SJCRH30 (cell line): ENCODE data around the gene THEMIS. TPM values are rescaled to one million over a fixed set of nuclear protein-coding genes. Genes with fewer than 3 reads are reported as not detected.
"Not testable (repeated sequence)": the region's sequence is repeated elsewhere in the genome, so short reads cannot be mapped to it uniquely, and the experiment has no call there.

ENCODE experiments used
- DNase-seq, 2 experiments: peaks; one replicate each; pipeline ENCODE4 v3.0.0-alpha.2; 2015 to 2020
- H3K27ac ChIP-seq: fragments of 250-450 bp; sonication (Bioruptor Pico); 2 replicates; pipeline ENCODE4 v1.5.1; 2020; ENCODE audit warnings: mild to moderate bottlenecking, moderate library complexity
- H3K27me3 ChIP-seq: fragments of 250-450 bp; sonication (Bioruptor Pico); 2 replicates; pipeline ENCODE4 v1.5.1; 2020; ENCODE audit warnings: mild to moderate bottlenecking, moderate library complexity
- H3K36me3 ChIP-seq: fragments of 250-450 bp; sonication (Bioruptor Pico); 2 replicates; pipeline ENCODE4 v1.5.1; 2020; ENCODE audit warnings: mild to moderate bottlenecking, moderate library complexity
- H3K4me1 ChIP-seq: fragments of 250-450 bp; sonication (Bioruptor Pico); 2 replicates; pipeline ENCODE4 v1.5.1; 2020; ENCODE audit warnings: mild to moderate bottlenecking, moderate library complexity
- H3K4me3 ChIP-seq: fragments of 250-450 bp; sonication (Bioruptor Pico); 2 replicates; pipeline ENCODE4 v1.5.1; 2020; ENCODE audit warnings: mild to moderate bottlenecking, moderate library complexity
- H3K9me3 ChIP-seq: fragments of 250-450 bp; sonication (Bioruptor Pico); replicated peaks from 2 replicates; pipeline ENCODE4 v1.5.1; 2020; ENCODE audit warnings: mild to moderate bottlenecking, moderate library complexity
- total RNA-seq: library from RNA; depleted of rRNA; stranded (reverse); fragments of >200 nt; shearing (Covaris generic); gene quantifications from 2 replicates; pipeline ENCODE4 v1.2.3, GENCODE V29; 2014

The THEMIS gene
- total RNA-seq, 1 experiment from 2014 or later: 0.02 TPM

GRCh38 chr6:127781636-127782272, 119.1 kb downstream of the THEMIS start:
- not testable (repeated sequence) for DNase-seq, H3K27ac ChIP-seq, H3K9me3 ChIP-seq, H3K36me3 ChIP-seq, H3K27me3 ChIP-seq, H3K4me3 ChIP-seq, H3K4me1 ChIP-seq

GRCh38 chr6:127776320-127776719, 124.5 kb downstream of the THEMIS start:
- Histone ChIP-seq H3K27ac (no peak overlapping the region), H3K4me3 (no peak overlapping the region), H3K36me3 (no peaks in the 10 kb centered on the region), H3K9me3 (no peaks in the 10 kb centered on the region), H3K4me1 (no peaks in the 10 kb centered on the region), H3K27me3 (no peaks in the 10 kb centered on the region)
- DNase-seq: peak in 1 of 2 experiments; percentile 5

DNA sequence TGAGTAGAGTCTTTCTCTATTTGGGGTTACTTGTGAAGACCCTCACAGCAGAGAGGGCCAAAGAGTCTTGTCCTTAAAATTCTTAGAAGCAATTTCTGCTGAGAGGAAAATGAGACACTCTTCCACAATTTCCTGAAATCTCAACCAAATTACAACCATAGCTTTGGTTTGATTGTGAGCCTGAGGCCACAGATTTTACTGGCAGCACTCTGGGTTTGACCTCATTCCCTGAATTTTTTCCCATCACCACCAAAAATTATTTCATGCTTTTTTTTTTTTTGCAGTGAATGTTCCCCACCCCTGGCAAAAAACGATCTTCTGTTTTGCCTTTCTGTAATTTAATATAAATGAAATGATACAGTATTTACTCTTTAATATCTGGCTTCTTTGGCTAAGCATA, 125.5 kb downstream of the THEMIS start:
- DNase-seq: no peak
- no peaks in the 10 kb centered on the region for H3K27me3 ChIP-seq
- H3K4me3 ChIP-seq: no peak overlapping the region

DNA sequence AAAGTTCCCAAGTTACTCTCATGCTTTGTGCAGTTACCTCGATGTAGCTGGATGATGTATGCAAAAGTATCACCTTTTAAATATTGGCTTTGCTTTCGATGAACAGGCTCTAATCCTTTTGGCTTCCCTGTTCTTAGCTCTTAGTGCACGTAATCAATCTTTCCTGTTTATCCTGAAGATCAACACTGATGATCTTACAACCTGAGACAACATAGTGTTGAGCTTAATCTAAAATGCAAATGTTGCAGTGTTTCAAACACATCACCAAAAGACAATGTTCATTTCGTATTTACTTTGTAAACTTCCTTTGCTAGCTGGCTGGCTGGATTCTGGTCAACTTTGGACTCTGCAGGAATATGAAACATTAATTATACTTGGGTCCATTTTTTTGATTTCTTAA, 132.1 kb downstream of the THEMIS start:
- H3K36me3 ChIP-seq: no peaks in the 10 kb centered on the region
- no peak for DNase-seq
- no peak overlapping the region for H3K27ac ChIP-seq
- no peaks in the 10 kb centered on the region for H3K9me3 ChIP-seq
- H3K27me3 ChIP-seq: no peaks in the 10 kb centered on the region
- no peaks in the 10 kb centered on the region for H3K4me1 ChIP-seq
- no peak overlapping the region for H3K4me3 ChIP-seq

More for the DNA sequence above, 125.5 kb downstream of the THEMIS start:
- H3K27ac ChIP-seq: no peak overlapping the region
- no peaks in the 10 kb centered on the region for H3K4me1 ChIP-seq
- H3K36me3 ChIP-seq: no peaks in the 10 kb centered on the region
- H3K9me3 ChIP-seq: no peaks in the 10 kb centered on the region

DNA sequence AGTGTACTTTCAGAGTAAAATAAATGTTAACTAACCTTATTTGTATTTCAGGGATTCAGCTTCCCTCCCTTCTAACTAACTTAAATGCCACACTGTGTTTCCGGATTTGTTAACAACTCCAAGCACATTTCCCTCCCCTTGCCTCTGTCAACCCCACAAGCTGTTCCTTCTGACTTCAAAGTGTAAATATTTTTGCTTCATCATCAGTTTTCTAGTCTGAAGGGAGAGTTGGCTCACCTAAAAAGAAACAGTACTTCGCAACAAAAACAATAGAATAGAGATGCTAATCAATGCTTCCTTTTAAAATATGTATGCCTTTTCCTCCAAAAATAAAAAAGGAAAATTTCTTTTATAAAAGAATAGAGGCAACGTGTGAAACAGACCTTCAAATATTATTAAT, 132.6 kb downstream of the THEMIS start:
- no peaks in the 10 kb centered on the region for H3K27me3 ChIP-seq
- H3K9me3 ChIP-seq: no peaks in the 10 kb centered on the region
- H3K27ac ChIP-seq: no peak overlapping the region
- no peak overlapping the region for H3K4me3 ChIP-seq
- no peaks in the 10 kb centered on the region for H3K4me1 ChIP-seq
- DNase-seq: no peak
- H3K36me3 ChIP-seq: no peaks in the 10 kb centered on the region

GRCh38 chr6:127765949-127766348, 134.9 kb downstream of the THEMIS start:
- DNase-seq: no peak
- Histone ChIP-seq H3K27me3 (no peaks in the 10 kb centered on the region), H3K36me3 (no peaks in the 10 kb centered on the region), H3K27ac (no peak overlapping the region), H3K4me1 (no peaks in the 10 kb centered on the region), H3K9me3 (no peaks in the 10 kb centered on the region), H3K4me3 (no peak overlapping the region)

DNA sequence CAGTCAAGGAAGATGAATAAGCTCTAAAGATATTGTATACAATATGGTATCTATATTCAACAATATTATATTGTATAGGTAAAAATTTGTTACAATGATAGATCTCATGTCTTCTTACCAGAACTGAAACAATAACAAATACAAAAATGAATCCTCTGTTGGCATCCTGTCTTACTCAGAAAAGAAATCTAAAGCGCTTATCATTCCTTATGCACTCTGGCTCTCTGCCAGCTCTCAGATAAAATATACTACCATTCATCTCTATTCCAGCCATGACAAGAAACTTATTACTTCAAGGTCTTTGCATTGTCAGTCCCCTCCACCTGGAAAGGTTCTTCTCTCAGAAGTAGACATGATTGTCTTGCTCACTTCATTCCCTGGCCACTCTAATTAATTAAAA, 138.6 kb downstream of the THEMIS start:
- Histone ChIP-seq H3K9me3 (no peaks in the 10 kb centered on the region), H3K27ac (no peak overlapping the region), H3K4me3 (no peak overlapping the region), H3K4me1 (no peaks in the 10 kb centered on the region), H3K36me3 (no peaks in the 10 kb centered on the region), H3K27me3 (no peaks in the 10 kb centered on the region)
- DNase-seq: no peak

- Histone ChIP-seq H3K4me1 (no peaks in the 10 kb centered on the region), H3K27me3 (no peaks in the 10 kb centered on the region), H3K27ac (no peak overlapping the region), H3K4me3 (no peak overlapping the region), H3K36me3 (no peaks in the 10 kb centered on the region), H3K9me3 (no peaks in the 10 kb centered on the region)
- no peak for DNase-seq
Observed at GRCh38 chr6:127761084-127761483, 139.8 kb downstream of the THEMIS start.

DNA sequence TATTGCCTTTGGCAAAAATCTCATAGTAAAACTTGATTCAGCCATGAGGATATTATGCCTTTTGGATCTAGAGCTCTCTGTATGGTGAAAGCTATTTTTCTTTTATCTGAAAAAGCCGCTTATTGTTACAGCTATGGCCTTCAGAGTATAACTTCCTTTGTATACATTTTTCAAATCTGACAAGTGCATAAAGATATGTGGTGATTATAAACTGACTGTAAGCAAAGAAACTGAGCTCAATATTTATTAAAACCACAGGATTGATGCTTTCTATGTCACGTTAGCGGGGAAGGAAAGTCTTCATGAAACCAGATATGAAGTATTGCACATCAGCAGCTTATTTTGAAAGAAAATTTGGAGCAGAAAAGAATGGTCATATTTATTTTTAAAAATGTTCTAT, 151.8 kb downstream of the THEMIS start:
- Histone ChIP-seq H3K27ac (no peak overlapping the region), H3K9me3 (no peaks in the 10 kb centered on the region), H3K4me1 (no peaks in the 10 kb centered on the region), H3K36me3 (no peaks in the 10 kb centered on the region), H3K4me3 (no peak overlapping the region), H3K27me3 (no peaks in the 10 kb centered on the region)
- DNase-seq: no peak

GRCh38 chr6:127748290-127748689, 152.6 kb downstream of the THEMIS start:
- Histone ChIP-seq H3K27me3 (no peaks in the 10 kb centered on the region), H3K4me1 (no peaks in the 10 kb centered on the region), H3K9me3 (no peaks in the 10 kb centered on the region), H3K4me3 (no peak overlapping the region), H3K36me3 (no peaks in the 10 kb centered on the region), H3K27ac (no peak overlapping the region)
- no peak for DNase-seq

DNA sequence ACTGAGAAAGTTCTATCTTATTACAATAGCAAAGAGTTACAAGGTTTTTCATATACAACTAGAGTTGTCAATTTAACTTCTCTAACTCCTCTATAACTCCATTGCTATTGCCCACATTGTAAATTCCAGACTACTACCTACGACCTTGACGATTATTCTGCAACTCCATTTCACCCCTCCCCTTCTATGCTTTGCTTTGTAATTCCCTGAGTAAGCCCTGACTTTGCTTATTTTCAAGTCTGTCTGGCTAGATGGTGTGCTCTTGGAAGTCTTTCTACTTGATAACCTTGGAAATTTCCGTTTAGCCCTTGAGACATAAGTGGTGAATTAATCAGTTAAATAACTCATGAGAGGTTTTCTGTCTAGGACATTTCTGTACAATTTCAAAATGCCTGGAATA, 162.4 kb downstream of the THEMIS start:
- no peak overlapping the region for H3K4me3 ChIP-seq
- H3K9me3 ChIP-seq: no peaks in the 10 kb centered on the region; the same call in 1 of the 2 replicates
- H3K27ac ChIP-seq: no peak overlapping the region
- no peaks in the 10 kb centered on the region for H3K4me1 ChIP-seq
- no peaks in the 10 kb centered on the region for H3K27me3 ChIP-seq
- no peaks in the 10 kb centered on the region for H3K36me3 ChIP-seq
- no peak for DNase-seq

GRCh38 chr6:127737768-127738167, 163.1 kb downstream of the THEMIS start:
- Histone ChIP-seq H3K27me3 (no peaks in the 10 kb centered on the region), H3K4me3 (no peak overlapping the region), H3K4me1 (no peaks in the 10 kb centered on the region), H3K9me3 (no peaks in the 10 kb centered on the region; the same call in 1 of the 2 replicates), H3K36me3 (no peaks in the 10 kb centered on the region), H3K27ac (no peak overlapping the region)
- DNase-seq: no peak

DNA sequence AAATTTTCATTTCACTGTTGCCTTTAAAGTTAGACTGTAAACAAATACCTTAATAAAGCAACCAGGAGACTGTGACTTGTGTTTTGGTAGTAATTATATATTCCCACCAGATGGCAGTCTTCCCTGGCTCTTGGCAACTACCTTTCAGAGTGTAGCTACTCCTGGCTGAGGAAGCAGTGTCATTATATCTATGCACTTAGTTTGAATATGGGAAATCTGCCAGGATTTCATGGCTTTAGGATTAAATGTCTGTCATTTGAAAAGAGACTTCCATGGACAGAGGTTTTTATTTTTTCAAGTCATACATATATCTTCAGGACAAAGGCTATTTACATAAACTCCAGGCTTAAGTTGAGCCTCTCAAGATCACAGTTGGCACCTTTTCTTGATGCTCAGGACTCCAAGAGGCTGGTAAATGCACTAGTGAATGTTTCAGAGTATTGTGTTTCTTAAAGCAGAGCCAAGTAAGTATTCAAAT, 163.8 kb downstream of the THEMIS start:
- Histone ChIP-seq H3K27me3 (no peaks in the 10 kb centered on the region), H3K4me1 (no peaks in the 10 kb centered on the region), H3K9me3 (no peaks in the 10 kb centered on the region; the same call in 1 of the 2 replicates), H3K36me3 (no peaks in the 10 kb centered on the region), H3K27ac (no peak overlapping the region), H3K4me3 (no peak overlapping the region)
- peak; percentile 50 to 84 for DNase-seq

DNA sequence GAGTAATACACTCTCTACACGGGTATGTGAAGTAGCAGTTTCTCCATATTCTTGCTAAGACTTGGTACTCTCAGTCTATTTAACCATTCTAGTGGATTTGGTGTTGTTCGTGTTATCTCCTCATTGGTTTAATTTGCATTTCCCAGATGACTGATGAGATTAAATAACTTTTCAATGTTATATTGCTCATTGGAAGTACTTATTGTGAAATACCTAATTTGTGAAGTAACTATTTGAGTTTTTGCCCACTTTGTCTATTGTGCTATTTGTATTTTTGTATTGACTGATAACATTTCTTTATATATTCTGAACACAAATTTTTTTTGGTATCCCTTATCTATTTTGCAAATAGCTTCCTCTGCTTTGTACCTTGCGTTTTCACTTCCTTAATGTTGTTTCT, 167.9 kb downstream of the THEMIS start:
- Histone ChIP-seq H3K4me1 (no peaks in the 10 kb centered on the region), H3K9me3 (no peaks in the 10 kb centered on the region), H3K27ac (no peak overlapping the region), H3K4me3 (no peak overlapping the region), H3K36me3 (no peaks in the 10 kb centered on the region), H3K27me3 (no peaks in the 10 kb centered on the region)
- DNase-seq: no peak

DNA sequence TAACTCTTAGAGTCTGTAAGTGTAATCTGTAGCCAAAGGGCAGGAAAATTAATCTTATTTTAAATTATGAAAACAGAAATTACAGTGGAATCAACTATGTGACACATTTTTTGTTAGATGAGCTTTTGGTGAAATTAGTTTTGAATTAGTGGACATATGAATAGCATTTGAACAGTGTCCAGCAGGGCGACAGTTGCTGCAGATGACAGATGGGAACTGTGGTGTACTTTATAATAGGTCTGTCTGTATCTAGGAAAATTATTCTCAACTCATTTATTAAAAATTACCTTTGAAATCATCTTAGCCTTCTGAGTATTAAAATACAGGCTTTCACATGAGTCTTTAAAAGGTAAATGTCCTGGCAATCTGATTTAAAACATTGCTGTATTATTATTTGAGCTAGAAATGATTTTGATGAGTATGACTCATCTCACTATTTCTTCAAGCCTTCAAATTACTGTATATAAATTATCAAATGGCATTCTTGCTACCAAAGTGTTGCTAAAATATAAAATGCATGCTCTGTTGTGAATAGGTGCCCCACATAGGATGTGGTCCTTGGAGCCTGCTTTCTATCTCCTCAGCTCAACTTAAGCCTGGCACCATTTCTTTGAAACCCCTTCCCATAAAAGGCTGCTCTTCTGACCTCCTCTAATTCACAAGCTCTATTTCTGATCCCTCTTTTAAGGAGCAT, 173.5 kb downstream of the THEMIS start:
- no peak overlapping the region for H3K4me3 ChIP-seq
- no peak for DNase-seq
- H3K27ac ChIP-seq: no peak overlapping the region
- H3K27me3 ChIP-seq: no peaks in the 10 kb centered on the region
- no peaks in the 10 kb centered on the region for H3K36me3 ChIP-seq
- H3K4me1 ChIP-seq: no peaks in the 10 kb centered on the region
- H3K9me3 ChIP-seq: no peaks in the 10 kb centered on the region

- no peak overlapping the region for H3K27ac ChIP-seq
- H3K4me3 ChIP-seq: no peak overlapping the region
- no peak for DNase-seq
- no peaks in the 10 kb centered on the region for H3K36me3 ChIP-seq
- no peaks in the 10 kb centered on the region for H3K4me1 ChIP-seq
- no peaks in the 10 kb centered on the region for H3K9me3 ChIP-seq
- H3K27me3 ChIP-seq: no peaks in the 10 kb centered on the region
Observed at GRCh38 chr6:127725821-127726220, 175.0 kb downstream of the THEMIS start.
